Tibial nerve (tissue), 4 donors: Measurements from ENCODE around the gene ODR4. TPM values are rescaled to one million over a fixed set of nuclear protein-coding genes. Genes with fewer than 3 reads are reported as not detected.
"Not testable (repeated sequence)": the region's sequence is repeated elsewhere in the genome, so short reads cannot be mapped to it uniquely, and the experiment has no call there.

Experiments used
- DNase-seq, 2 donors: peaks; one replicate each; pipeline ENCODE4 v3.0.0-alpha.2; 2019; ENCODE audit warnings: low spot score in 2 of 2
- H3K27ac ChIP-seq, 4 donors: fragments of 200-600 bp; sonication (generic) in 3 of 4; one replicate each; pipeline ENCODE4 v1.5.1; 2017 to 2019; ENCODE audit warnings: mild to moderate bottlenecking in 1 of 4
- H3K27me3 ChIP-seq, 2 donors: fragments of 200-600 bp; sonication (generic) in 1 of 2; one replicate each; pipeline versions ENCODE4 v1.5.1 to v1.6.0; 2017 to 2019
- H3K36me3 ChIP-seq, 3 donors: fragments of 200-600 bp; sonication (generic); one replicate each; pipeline ENCODE4 v1.5.1; 2018 to 2019
- H3K4me1 ChIP-seq, 4 donors: fragments of 200-600 bp; sonication (generic) in 3 of 4; one replicate each; pipeline ENCODE4 v1.5.1; 2017 to 2019
- H3K4me3 ChIP-seq, 4 donors: fragments of 200-600 bp; sonication (generic) in 3 of 4; one replicate each; pipeline ENCODE4 v1.5.1; 2017 to 2019; ENCODE audit warnings: mild to moderate bottlenecking in 1 of 4, moderate library complexity in 1 of 4
- H3K9me3 ChIP-seq, 4 donors: fragments of 200-600 bp; sonication (generic) in 3 of 4; one replicate each; pipeline ENCODE4 v1.5.1; 2017 to 2019
- EP300 ChIP-seq, 2 donors: sonication (generic); formaldehyde crosslinking; IDR thresholded peaks; one replicate each; pipeline ENCODE4 v1.6.1; 2017; ENCODE audit warnings: antibody characterized with exemption in 2 of 2, mild to moderate bottlenecking in 1 of 2
- POLR2A ChIP-seq, 2 donors: fragments of 450-650 bp; IDR thresholded peaks; one replicate each; pipeline ENCODE4 v1.6.1; 2017; ENCODE audit warnings: antibody characterized with exemption in 2 of 2, mild to moderate bottlenecking in 2 of 2, moderate library complexity in 2 of 2
- WGBS, 2 donors: methylation state at CpG; one replicate each; pipeline ENCODE4 v1.1.5; 2018; 5-methylcytosine and 5-hydroxymethylcytosine counted together
- total RNA-seq, 4 donors: library from RNA; depleted of rRNA; stranded (reverse); fragments of >200 nt; gene quantifications; one replicate each; pipeline ENCODE4 v1.1.0, GENCODE V29; 2016
- TF ChIP-seq, protein P1 (sequence below), 5 experiments: fragments of 200-600 bp in 3 of 5; fragments of 450-650 bp in 2 of 5; sonication (generic) in 3 of 5; IDR thresholded peaks; one replicate each; pipeline ENCODE4 v1.5.1; 2016 to 2019; ENCODE audit warnings: antibody characterized with exemption in 5 of 5, mild to moderate bottlenecking in 3 of 5, moderate library complexity in 2 of 5

Gene ODR4
- total RNA-seq, 4 donors from 2014 or later, result 16.2 to 33.7 (median 17.3) TPM

DNA sequence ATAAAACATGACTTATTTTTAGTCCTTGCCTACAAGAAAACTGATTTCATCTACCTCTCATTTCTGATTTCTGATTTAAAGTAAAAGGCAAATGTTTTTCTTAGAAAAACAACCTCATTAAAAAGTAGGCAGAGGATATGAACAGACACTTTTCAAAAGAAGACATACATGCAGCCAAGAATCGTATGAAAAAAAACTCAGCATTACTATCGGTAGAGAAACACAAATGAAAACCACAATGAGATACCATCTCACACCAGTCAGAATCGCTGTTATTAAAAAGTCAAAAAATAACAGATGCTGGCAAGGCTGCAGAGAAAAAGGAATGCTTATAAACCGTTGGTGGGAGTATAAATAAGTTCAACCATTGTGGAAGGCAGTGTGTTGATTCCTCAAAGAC lies 16.2 kb downstream of the ODR4 start:
- peaks cover 0 to 87% (median 7%) of the 10 kb centered on the region in 3 donors for H3K36me3 ChIP-seq
- 87 to 90% methylated on average over 4 of the region's 4 CpGs for WGBS, 2 donors
- DNase-seq, result no peak

DNA sequence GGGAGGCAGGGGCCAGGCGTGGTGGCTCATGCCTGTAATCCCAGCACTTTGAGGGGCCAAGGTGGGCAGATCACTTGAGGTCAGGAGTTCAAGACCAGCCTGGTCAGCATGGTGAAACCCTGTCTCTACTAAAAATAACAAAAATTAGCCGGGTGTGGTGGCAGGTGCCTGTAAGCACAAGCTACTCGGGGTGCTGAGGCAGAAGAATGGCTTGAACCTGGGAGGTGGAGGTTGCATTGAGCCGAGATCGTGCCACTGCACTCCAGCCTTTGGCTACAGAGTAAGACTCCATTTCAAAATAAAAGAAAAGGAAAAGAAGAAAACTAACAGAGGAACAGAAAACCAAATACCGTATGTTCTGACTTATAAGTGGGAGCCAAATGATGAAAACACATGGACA lies 17.1 kb downstream of the ODR4 start:
- H3K9me3 ChIP-seq, H3K4me3 ChIP-seq, DNase-seq, H3K27ac ChIP-seq, H3K27me3 ChIP-seq, H3K4me1 ChIP-seq: not testable (repeated sequence)
- WGBS, 2 donors, result 92 to 93% methylated on average over 6 of the region's 6 CpGs
- peaks cover 0 to 96% (median 7%) of the 10 kb centered on the region in 3 donors for H3K36me3 ChIP-seq

More for the DNA sequence above, 16.2 kb downstream of the ODR4 start:
- H3K4me3 ChIP-seq, result no peak overlapping the region
- TF ChIP-seq POLR2A (IDR thresholded peaks at IDR 0.05) (no peak), EP300 (IDR thresholded peaks at IDR 0.05) (no peak)
- TF ChIP-seq, protein P1, sequence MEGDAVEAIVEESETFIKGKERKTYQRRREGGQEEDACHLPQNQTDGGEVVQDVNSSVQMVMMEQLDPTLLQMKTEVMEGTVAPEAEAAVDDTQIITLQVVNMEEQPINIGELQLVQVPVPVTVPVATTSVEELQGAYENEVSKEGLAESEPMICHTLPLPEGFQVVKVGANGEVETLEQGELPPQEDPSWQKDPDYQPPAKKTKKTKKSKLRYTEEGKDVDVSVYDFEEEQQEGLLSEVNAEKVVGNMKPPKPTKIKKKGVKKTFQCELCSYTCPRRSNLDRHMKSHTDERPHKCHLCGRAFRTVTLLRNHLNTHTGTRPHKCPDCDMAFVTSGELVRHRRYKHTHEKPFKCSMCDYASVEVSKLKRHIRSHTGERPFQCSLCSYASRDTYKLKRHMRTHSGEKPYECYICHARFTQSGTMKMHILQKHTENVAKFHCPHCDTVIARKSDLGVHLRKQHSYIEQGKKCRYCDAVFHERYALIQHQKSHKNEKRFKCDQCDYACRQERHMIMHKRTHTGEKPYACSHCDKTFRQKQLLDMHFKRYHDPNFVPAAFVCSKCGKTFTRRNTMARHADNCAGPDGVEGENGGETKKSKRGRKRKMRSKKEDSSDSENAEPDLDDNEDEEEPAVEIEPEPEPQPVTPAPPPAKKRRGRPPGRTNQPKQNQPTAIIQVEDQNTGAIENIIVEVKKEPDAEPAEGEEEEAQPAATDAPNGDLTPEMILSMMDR (IDR thresholded peaks at IDR 0.05), result no peak
- H3K9me3 ChIP-seq, result no peaks in the 10 kb centered on the region
- H3K27me3 ChIP-seq, result no peaks in the 10 kb centered on the region
- no peaks in the 10 kb centered on the region for H3K4me1 ChIP-seq
- H3K27ac ChIP-seq, result no peak overlapping the region

DNA sequence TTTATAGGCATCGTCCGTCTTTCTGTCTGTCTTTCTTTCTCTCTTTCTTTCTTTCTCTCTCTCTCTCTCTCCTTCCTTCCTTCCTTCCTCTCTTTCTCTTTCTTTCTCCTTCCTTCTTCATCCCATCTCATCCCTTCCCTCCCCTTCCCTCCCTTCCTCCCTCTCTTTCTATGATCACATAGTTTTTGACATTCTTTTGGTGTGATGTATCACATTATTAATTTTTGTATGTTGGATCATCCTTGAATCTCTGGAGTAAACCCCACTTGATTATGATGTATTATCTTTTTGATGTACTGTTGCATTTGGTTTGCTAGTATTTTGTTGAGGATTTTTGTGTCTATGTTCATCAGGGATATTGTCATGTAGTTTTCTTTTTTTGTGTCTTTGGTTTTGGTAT lies 25.8 kb downstream of the ODR4 start:
- H3K27me3 ChIP-seq, DNase-seq, H3K4me3 ChIP-seq, H3K9me3 ChIP-seq, H3K4me1 ChIP-seq, H3K27ac ChIP-seq: not testable (repeated sequence)
- peaks cover 0 to 72% (median 0%) of the 10 kb centered on the region in 3 donors for H3K36me3 ChIP-seq
- 91% methylated on average over 2 of the region's 2 CpGs for WGBS, 2 donors

DNA sequence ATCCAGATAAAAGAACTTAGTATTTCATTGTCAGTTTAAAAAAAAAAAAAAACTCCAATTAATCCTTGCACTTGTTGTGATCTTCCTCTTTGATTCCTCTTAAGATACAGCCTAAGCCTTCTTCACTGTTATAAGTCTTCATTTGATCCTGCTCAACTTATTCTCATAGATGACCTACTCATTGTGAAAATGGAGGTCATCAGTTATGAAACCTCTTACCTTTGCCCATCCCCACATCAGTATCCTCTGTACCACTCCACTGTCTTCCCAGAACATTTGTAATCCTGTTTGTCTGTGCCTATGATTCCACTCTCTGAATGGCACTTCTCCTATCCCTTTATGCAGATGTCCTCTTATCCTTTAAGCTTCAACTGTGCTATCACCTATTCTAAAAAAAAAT lies 28.0 kb downstream of the ODR4 start:
- TF ChIP-seq, protein P1 (IDR thresholded peaks at IDR 0.05), result no peak
- TF ChIP-seq POLR2A (IDR thresholded peaks at IDR 0.05) (no peak), EP300 (IDR thresholded peaks at IDR 0.05) (no peak)
- H3K4me1 ChIP-seq, result no peaks in the 10 kb centered on the region
- no peaks in the 10 kb centered on the region for H3K27me3 ChIP-seq
- H3K27ac ChIP-seq, result no peak overlapping the region
- no peak overlapping the region for H3K4me3 ChIP-seq
- no peaks in the 10 kb centered on the region for H3K9me3 ChIP-seq
- H3K36me3 ChIP-seq, result peaks cover 0 to 69% (median 0%) of the 10 kb centered on the region in 3 donors
- DNase-seq, result no peak

DNA sequence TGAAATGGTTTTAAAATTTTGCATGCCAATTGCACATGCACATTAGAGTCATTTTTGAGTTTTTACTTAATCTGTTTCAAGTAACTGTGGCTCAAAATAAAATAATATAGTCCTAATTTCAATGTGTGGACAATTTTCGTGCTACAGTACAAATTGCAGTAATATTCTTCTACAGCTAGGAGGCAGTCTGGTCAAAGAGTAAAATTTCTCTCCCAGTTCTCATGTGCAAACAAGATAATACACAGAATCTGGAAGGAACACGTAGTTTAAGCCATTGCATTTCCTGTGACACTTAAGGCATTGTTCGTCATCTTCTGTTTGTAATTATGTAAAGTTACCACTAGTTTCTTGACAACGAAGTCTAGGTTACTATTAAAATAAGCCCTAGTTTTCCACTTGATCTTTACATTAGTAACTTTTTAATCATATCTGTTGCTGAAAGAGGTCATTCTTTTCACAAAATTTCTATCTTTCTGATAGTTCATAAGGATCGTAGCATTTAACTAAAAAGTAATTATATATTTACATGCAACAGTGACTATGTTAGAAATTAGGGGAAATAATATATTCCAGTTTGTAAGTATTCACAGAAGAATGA lies 28.9 kb downstream of the ODR4 start:
- no peak for DNase-seq
- H3K27me3 ChIP-seq, result no peaks in the 10 kb centered on the region
- H3K4me3 ChIP-seq, result no peak overlapping the region
- no peak overlapping the region for H3K27ac ChIP-seq
- H3K4me1 ChIP-seq, result no peaks in the 10 kb centered on the region
- no peaks in the 10 kb centered on the region for H3K9me3 ChIP-seq
- WGBS, 2 donors, result 36 to 38% methylated on average over 5 of the region's 5 CpGs
- TF ChIP-seq POLR2A (IDR thresholded peaks at IDR 0.05), result no peak
- TF ChIP-seq, protein P1 (IDR thresholded peaks at IDR 0.05), result peak; percentile 52 to 64 (median 60)
- H3K36me3 ChIP-seq, result peaks cover 0 to 66% (median 0%) of the 10 kb centered on the region in 3 donors

DNA sequence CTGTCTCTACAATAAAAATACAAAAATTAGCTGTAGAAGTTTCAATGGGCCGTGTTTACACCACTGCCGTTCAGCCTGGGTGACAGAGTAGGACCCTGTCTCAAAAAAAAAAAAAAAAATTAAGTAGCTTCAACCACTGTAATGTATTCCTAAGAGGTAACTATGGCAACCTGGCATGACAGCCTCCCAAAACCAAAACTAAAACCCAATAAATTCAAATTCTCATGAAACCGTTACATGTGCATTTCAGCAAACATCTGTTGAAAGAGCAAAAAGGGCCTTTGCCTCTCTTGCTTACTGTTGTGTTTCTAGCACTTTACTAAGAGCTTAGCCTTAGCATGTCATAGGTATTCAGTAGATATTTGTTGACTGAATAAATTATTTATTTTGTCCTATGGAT lies 33.5 kb downstream of the ODR4 start:
- no peak for TF ChIP-seq POLR2A (IDR thresholded peaks at IDR 0.05)
- Histone ChIP-seq H3K27ac (no peak overlapping the region), H3K4me3 (no peak overlapping the region), H3K4me1 (no peaks in the 10 kb centered on the region), H3K27me3 (no peaks in the 10 kb centered on the region), H3K36me3 (peaks cover 0 to 67% (median 0%) of the 10 kb centered on the region in 3 donors), H3K9me3 (no peaks in the 10 kb centered on the region)
- WGBS, 2 donors, result 86 to 87% methylated on average over 3 of the region's 3 CpGs
- DNase-seq, result no peak

DNA sequence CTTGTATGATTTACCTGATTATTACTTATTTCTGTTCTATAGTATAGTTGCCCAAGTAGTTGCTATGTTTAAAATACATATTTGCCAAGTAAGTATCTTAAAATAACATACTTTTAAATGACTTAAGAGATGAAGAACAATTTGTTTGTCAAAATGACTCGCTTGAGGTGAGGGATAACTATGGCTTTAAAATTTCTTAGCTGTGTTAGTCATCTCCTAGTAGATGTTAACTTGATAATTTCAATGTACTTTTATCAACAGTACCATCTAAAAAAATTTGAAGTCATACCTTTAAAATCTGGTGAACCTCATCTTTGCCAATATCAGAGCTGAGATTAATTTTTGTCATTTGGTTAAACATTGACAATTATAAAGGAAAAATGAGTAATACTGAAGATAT lies 37.7 kb downstream of the ODR4 start:
- TF ChIP-seq, protein P1 (IDR thresholded peaks at IDR 0.05), result no peak
- TF ChIP-seq POLR2A (IDR thresholded peaks at IDR 0.05) (no peak), EP300 (IDR thresholded peaks at IDR 0.05) (no peak)
- Histone ChIP-seq H3K9me3 (no peaks in the 10 kb centered on the region), H3K4me3 (no peak overlapping the region), H3K36me3 (peaks cover 0 to 58% (median 0%) of the 10 kb centered on the region in 3 donors), H3K4me1 (peaks cover 0 to 5% (median 0%) of the 10 kb centered on the region in 4 donors), H3K27me3 (no peaks in the 10 kb centered on the region), H3K27ac (no peak overlapping the region)
- no peak for DNase-seq
- 98 to 100% methylated on average over 1 of the region's 1 CpG for WGBS, 2 donors
